ENCODE data around the gene SEMA5A. TPM values are rescaled to one million over a fixed set of nuclear protein-coding genes. Genes with fewer than 3 reads are reported as not detected.

SEMA5A gene
- polyA plus RNA-seq, 1 donor from 2014 or later, result 3.2 TPM

- H3K4me2 ChIP-seq (ENCODE audit: low read length), result no peak overlapping the region
- H2AFZ ChIP-seq (ENCODE audit: low read depth, low read length), result no peak overlapping the region
- no peaks in the 10 kb centered on the region for H3K9me2 ChIP-seq (ENCODE audit: insufficient read depth, low read length)
- H3K9ac ChIP-seq (ENCODE audit: low read length), result no peak overlapping the region
- H3K9me3 ChIP-seq (ENCODE audit: low read length), result no peaks in the 10 kb centered on the region
- no peaks in the 10 kb centered on the region for H3K27me3 ChIP-seq (ENCODE audit: insufficient read depth, low read depth, low read length)
- H3K4me3 ChIP-seq (ENCODE audit: low read length), result peak overlapping the region; percentile 30
- H4K20me1 ChIP-seq (ENCODE audit: insufficient read depth), result no peaks in the 10 kb centered on the region
- H3K36me3 ChIP-seq (ENCODE audit: insufficient read depth, low read length), result no peaks in the 10 kb centered on the region
- no peaks in the 10 kb centered on the region for H3F3A ChIP-seq (ENCODE audit: insufficient read depth, low read length, poor library complexity, severe bottlenecking)
- TF ChIP-seq SMC3 (conservative IDR thresholded peaks at IDR 0.05; ENCODE audit: poor library complexity) (no peak), EP300 (conservative IDR thresholded peaks at IDR 0.05; ENCODE audit: poor library complexity, severe bottlenecking) (no peak), RAD21 (conservative IDR thresholded peaks at IDR 0.05) (no peak), EZH2 (IDR thresholded peaks at IDR 0.05; ENCODE audit: borderline replicate concordance, insufficient read depth, low read length, poor library complexity, severe bottlenecking) (no peak), MXI1 (conservative IDR thresholded peaks at IDR 0.05; ENCODE audit: poor library complexity, severe bottlenecking) (no peak), POLR2AphosphoS5 (IDR thresholded peaks at IDR 0.05) (no peak)
- TF ChIP-seq, protein P1, sequence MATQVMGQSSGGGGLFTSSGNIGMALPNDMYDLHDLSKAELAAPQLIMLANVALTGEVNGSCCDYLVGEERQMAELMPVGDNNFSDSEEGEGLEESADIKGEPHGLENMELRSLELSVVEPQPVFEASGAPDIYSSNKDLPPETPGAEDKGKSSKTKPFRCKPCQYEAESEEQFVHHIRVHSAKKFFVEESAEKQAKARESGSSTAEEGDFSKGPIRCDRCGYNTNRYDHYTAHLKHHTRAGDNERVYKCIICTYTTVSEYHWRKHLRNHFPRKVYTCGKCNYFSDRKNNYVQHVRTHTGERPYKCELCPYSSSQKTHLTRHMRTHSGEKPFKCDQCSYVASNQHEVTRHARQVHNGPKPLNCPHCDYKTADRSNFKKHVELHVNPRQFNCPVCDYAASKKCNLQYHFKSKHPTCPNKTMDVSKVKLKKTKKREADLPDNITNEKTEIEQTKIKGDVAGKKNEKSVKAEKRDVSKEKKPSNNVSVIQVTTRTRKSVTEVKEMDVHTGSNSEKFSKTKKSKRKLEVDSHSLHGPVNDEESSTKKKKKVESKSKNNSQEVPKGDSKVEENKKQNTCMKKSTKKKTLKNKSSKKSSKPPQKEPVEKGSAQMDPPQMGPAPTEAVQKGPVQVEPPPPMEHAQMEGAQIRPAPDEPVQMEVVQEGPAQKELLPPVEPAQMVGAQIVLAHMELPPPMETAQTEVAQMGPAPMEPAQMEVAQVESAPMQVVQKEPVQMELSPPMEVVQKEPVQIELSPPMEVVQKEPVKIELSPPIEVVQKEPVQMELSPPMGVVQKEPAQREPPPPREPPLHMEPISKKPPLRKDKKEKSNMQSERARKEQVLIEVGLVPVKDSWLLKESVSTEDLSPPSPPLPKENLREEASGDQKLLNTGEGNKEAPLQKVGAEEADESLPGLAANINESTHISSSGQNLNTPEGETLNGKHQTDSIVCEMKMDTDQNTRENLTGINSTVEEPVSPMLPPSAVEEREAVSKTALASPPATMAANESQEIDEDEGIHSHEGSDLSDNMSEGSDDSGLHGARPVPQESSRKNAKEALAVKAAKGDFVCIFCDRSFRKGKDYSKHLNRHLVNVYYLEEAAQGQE (IDR thresholded peaks at IDR 0.05; ENCODE audit: borderline replicate concordance), result no peak
- H3K27ac ChIP-seq (ENCODE audit: low read length), result peak overlapping the region; percentile 68
- no peaks in the 10 kb centered on the region for H3K79me2 ChIP-seq (replicated peaks; ENCODE audit: insufficient read depth, low read length)
Observed at GRCh38 chr5:9151684-9152427, 394.0 kb downstream of the SEMA5A start.

DNA sequence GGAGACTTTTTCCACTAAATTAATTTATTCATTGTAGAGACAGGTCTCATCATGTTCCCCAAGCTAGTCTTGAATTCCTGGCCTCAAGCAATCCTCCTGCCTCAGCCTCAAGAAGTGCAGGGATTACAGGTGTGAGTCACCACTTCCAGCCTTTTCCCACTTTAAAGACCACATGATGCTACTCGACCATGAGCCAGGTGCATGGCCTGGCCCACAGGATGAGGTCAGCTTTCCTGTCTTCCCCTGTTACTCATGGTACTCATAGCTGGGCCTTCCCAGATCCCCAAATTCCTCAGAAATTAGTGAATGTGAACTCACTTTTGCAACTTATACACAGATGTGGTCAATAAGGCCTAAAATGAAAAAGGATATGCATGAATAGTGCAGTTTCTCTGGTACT is 395.9 kb downstream of the SEMA5A start:
- no peaks in the 10 kb centered on the region for H4K20me1 ChIP-seq (ENCODE audit: insufficient read depth)
- H3F3A ChIP-seq (ENCODE audit: insufficient read depth, low read length, poor library complexity, severe bottlenecking), result no peaks in the 10 kb centered on the region
- no peak overlapping the region for H3K9ac ChIP-seq (ENCODE audit: low read length)
- H3K27me3 ChIP-seq (ENCODE audit: insufficient read depth, low read depth, low read length), result no peaks in the 10 kb centered on the region
- no peak overlapping the region for H3K4me2 ChIP-seq (ENCODE audit: low read length)
- H3K9me3 ChIP-seq (ENCODE audit: low read length), result no peaks in the 10 kb centered on the region
- no peak overlapping the region for H3K4me3 ChIP-seq (ENCODE audit: low read length)
- TF ChIP-seq, protein P1 (IDR thresholded peaks at IDR 0.05; ENCODE audit: borderline replicate concordance), result no peak
- no peak for TF ChIP-seq TAF1 (IDR thresholded peaks at IDR 0.05; ENCODE audit: low read depth)
- TF ChIP-seq EZH2 (IDR thresholded peaks at IDR 0.05; ENCODE audit: borderline replicate concordance, insufficient read depth, low read length, poor library complexity, severe bottlenecking), result no peak
- no peak for TF ChIP-seq MXI1 (conservative IDR thresholded peaks at IDR 0.05; ENCODE audit: poor library complexity, severe bottlenecking)
- TF ChIP-seq RAD21 (conservative IDR thresholded peaks at IDR 0.05), result no peak
- TF ChIP-seq, protein P2, sequence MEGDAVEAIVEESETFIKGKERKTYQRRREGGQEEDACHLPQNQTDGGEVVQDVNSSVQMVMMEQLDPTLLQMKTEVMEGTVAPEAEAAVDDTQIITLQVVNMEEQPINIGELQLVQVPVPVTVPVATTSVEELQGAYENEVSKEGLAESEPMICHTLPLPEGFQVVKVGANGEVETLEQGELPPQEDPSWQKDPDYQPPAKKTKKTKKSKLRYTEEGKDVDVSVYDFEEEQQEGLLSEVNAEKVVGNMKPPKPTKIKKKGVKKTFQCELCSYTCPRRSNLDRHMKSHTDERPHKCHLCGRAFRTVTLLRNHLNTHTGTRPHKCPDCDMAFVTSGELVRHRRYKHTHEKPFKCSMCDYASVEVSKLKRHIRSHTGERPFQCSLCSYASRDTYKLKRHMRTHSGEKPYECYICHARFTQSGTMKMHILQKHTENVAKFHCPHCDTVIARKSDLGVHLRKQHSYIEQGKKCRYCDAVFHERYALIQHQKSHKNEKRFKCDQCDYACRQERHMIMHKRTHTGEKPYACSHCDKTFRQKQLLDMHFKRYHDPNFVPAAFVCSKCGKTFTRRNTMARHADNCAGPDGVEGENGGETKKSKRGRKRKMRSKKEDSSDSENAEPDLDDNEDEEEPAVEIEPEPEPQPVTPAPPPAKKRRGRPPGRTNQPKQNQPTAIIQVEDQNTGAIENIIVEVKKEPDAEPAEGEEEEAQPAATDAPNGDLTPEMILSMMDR (IDR thresholded peaks at IDR 0.05; ENCODE audit: poor library complexity, severe bottlenecking), result no peak
- TF ChIP-seq EP300 (conservative IDR thresholded peaks at IDR 0.05; ENCODE audit: poor library complexity, severe bottlenecking), result no peak
- no peak for TF ChIP-seq POLR2AphosphoS5 (IDR thresholded peaks at IDR 0.05)
- TF ChIP-seq SMC3 (conservative IDR thresholded peaks at IDR 0.05; ENCODE audit: poor library complexity), result no peak
- no peak overlapping the region for H3K27ac ChIP-seq (ENCODE audit: low read length)
- H3K9me2 ChIP-seq (ENCODE audit: insufficient read depth, low read length), result no peaks in the 10 kb centered on the region
- no peaks in the 10 kb centered on the region for H3K79me2 ChIP-seq (replicated peaks; ENCODE audit: insufficient read depth, low read length)
- H2AFZ ChIP-seq (ENCODE audit: low read depth, low read length), result no peak overlapping the region
- H3K36me3 ChIP-seq (ENCODE audit: insufficient read depth, low read length), result no peaks in the 10 kb centered on the region
